GM12872 (cell line): ENCODE measurements around the gene TUBB3.

Experiments
- CTCF ChIP-seq: IDR thresholded peaks from 3 replicates; pipeline ENCODE4 v1.5.1; 2011; ENCODE audit warnings: low read depth, mild to moderate bottlenecking, low read length, moderate library complexity; ENCODE audit not compliant: insufficient read depth

The TUBB3 gene

GRCh38 chr16:89922884-89923639 is at the start of gene TUBB3:
Gene TUBB3 (plus strand): TSS chr16:89923342. CDS start chr16:89923402, 60 bp downstream.
- TF ChIP-seq CTCF: no peak

- no peak for TF ChIP-seq CTCF
Measured at GRCh38 chr16:89873972-89874689, 49.0 kb upstream of the TUBB3 start.

GRCh38 chr16:89880477-89881367 is 42.4 kb upstream of the TUBB3 start:
- no peak for TF ChIP-seq CTCF

GRCh38 chr16:89881368-89881730 is 41.8 kb upstream of the TUBB3 start:
- no peak for TF ChIP-seq CTCF

- TF ChIP-seq CTCF: no peak
Measured at GRCh38 chr16:89883346-89884040, 39.6 kb upstream of the TUBB3 start.

GRCh38 chr16:89884041-89884421 is 39.1 kb upstream of the TUBB3 start:
- no peak for TF ChIP-seq CTCF

GRCh38 chr16:89887243-89887642 is 35.9 kb upstream of the TUBB3 start:
- no peak for TF ChIP-seq CTCF
